GM12878 (cell line): ENCODE data around the gene C3AR1. TPM values are rescaled to one million over a fixed set of nuclear protein-coding genes. Genes with fewer than 3 reads are reported as not detected.
"Not testable (repeated sequence)": the region's sequence is repeated elsewhere in the genome, so short reads cannot be mapped to it uniquely, and the experiment has no call there.

Source experiments
- ATAC-seq: fragments of 200-7000 bp; cut with Tn5 transposase; 3 replicates; pipeline ENCODE4 v1.9.1; 2020; ENCODE audit warnings: mild to moderate bottlenecking, moderate library complexity
- BruUV-seq: library from RNA; stranded (reverse); fragments of 400-500 nt; replicated peaks from 2 replicates; lab custom pipeline; 2021; lab: Mats Ljungman, UMichigan
- CTCF ChIA-PET: fragments of 300-600 bp; sonication (Branson Sonifier 250); formaldehyde crosslinking; extraction: SDS; loops from one replicate; lab custom pipeline; 2021; ENCODE audit warnings: inconsistent platforms; lab: Yijun Ruan, JAX
- POLR2A ChIA-PET: fragments of 350-600 bp; formaldehyde crosslinking; extraction: SDS; loops from one replicate; lab custom pipeline; 2021; ENCODE audit warnings: inconsistent platforms; lab: Charles Lee
- RAD21 ChIA-PET: fragments of 300-600 bp; sonication (Branson Sonifier 250); formaldehyde crosslinking; loops from one replicate; lab custom pipeline; 2023; ENCODE audit warnings: antibody characterized with exemption; ENCODE audit not compliant: unreplicated experiment; lab: Charles Lee
- SMC1A ChIA-PET: fragments of 300-600 bp; sonication (Branson Sonifier 250); formaldehyde crosslinking; loops from one replicate; lab custom pipeline; 2023; ENCODE audit not compliant: unreplicated experiment, uncharacterized antibody; lab: Charles Lee
- DNase-seq: peaks from one replicate; pipeline ENCODE4 v3.0.0-alpha.2; 2011; ENCODE audit warnings: low read depth, low spot score
- FAIRE-seq: peaks from 3 replicates; lab custom pipeline; 2011; peaks lifted over from hg19 to GRCh38; lab: Jason Lieb, UNC
- H2AFZ ChIP-seq: 2 replicates; pipeline ENCODE4 v1.6.0; 2011; ENCODE audit warnings: low read depth, low read length, control low read depth; ENCODE audit not compliant: control insufficient read depth
- H3K27ac ChIP-seq: 2 replicates; pipeline ENCODE4 v1.5.1; 2011; ENCODE audit warnings: control low read depth; ENCODE audit not compliant: control insufficient read depth, insufficient read depth
- H3K27me3 ChIP-seq, 2 experiments: replicated peaks in 1 of 2; 2 replicates each; pipeline versions ENCODE4 v1.6.0 to v1.6.1; 2011; ENCODE audit warnings: low read length in 1 of 2; ENCODE audit not compliant: control insufficient read depth in 2 of 2, insufficient read depth in 2 of 2
- H3K36me3 ChIP-seq, 2 experiments: 2 replicates each; pipeline ENCODE4 v1.5.1; 2011; ENCODE audit warnings: low read length in 1 of 2; ENCODE audit not compliant: control insufficient read depth in 2 of 2, insufficient read depth in 2 of 2
- H3K4me1 ChIP-seq: 2 replicates; pipeline ENCODE4 v1.6.1; 2011; ENCODE audit warnings: mild to moderate bottlenecking, low read length, moderate library complexity, mixed read lengths; ENCODE audit not compliant: control insufficient read depth, insufficient read depth
- H3K4me2 ChIP-seq: 2 replicates; pipeline ENCODE4 v1.6.0; 2011; ENCODE audit warnings: control low read depth; ENCODE audit not compliant: control insufficient read depth, insufficient read depth
- H3K4me3 ChIP-seq: fragments of 200-600 bp; sonication (generic); 2 replicates; pipeline ENCODE4 v1.5.1; 2016
- H3K79me2 ChIP-seq: 2 replicates; pipeline ENCODE4 v1.6.0; 2011; ENCODE audit warnings: low read length; ENCODE audit not compliant: control insufficient read depth, insufficient read depth
- H3K9ac ChIP-seq: 2 replicates; pipeline ENCODE4 v1.8.0; 2011; ENCODE audit warnings: low read length, control low read depth, mixed read lengths; ENCODE audit not compliant: control insufficient read depth, insufficient read depth
- H3K9me3 ChIP-seq: replicated peaks from 3 replicates; pipeline ENCODE4 v1.5.1; 2011; ENCODE audit warnings: mild to moderate bottlenecking, low read length; ENCODE audit not compliant: control insufficient read depth, insufficient read depth
- H4K20me1 ChIP-seq: 2 replicates; pipeline ENCODE4 v1.6.0; 2011; ENCODE audit not compliant: control insufficient read depth, insufficient read depth
- BHLHE40 ChIP-seq, 2 experiments: fragments of 450-650 bp in 1 of 2; IDR thresholded peaks; 2 replicates each; pipeline ENCODE4 v1.6.1; 2011 to 2017; ENCODE audit warnings: low read depth in 2 of 2, borderline replicate concordance in 1 of 2, improper control_type of control experiment in 1 of 2, low read length in 1 of 2, mild to moderate bottlenecking in 1 of 2
- IKZF2 ChIP-seq, 2 experiments: fragments of 450-650 bp; IDR thresholded peaks; 2 replicates each; pipeline ENCODE4 v1.6.1; 2017; ENCODE audit warnings: mild to moderate bottlenecking in 2 of 2, moderate library complexity in 2 of 2
- MXI1 ChIP-seq: fragments of 150-350 bp; IDR thresholded peaks from 2 replicates; pipeline ENCODE4 v1.6.1; 2011; ENCODE audit warnings: low read depth, mild to moderate bottlenecking, inconsistent platforms, low read length, improper control_type of control experiment
- SIN3A ChIP-seq: IDR thresholded peaks from 2 replicates; pipeline ENCODE4 v1.6.1; 2012; ENCODE audit warnings: low read depth, low read length, improper control_type of control experiment
- WGBS: methylation state at CpG from one replicate; pipeline ENCODE4 v1.1.6; 2016; ENCODE audit warnings: low lambda C conversion rate; ENCODE audit not compliant: insufficient replicate concordance, insufficient coverage; ENCODE audit errors: missing lambda C conversion rate; 5-methylcytosine and 5-hydroxymethylcytosine counted together
- in situ Hi-C: fragments of 300-500 bp; cut with MboI; formaldehyde crosslinking; loops from 9 replicates; pipeline ENCODE4 v1.14.3; 2018; ENCODE audit warnings: mixed read lengths
- intact Hi-C: fragments of 100-400 bp; cut with micrococcal nuclease; formaldehyde crosslinking; loops from one replicate; pipeline ENCODE4 v1.14.2; 2022; ENCODE audit not compliant: unreplicated experiment
- polyA plus RNA-seq, 11 experiments: library from polyadenylated mRNA; depleted of rRNA in 4 of 11; unstranded in 6 of 11; stranded (reverse) in 5 of 11; fragments of >200 nt; fragmentation: Nextera tagmentation in 4 of 11; fragmentation: Illumina TruSeq in 1 of 11; extraction: Ambion mirVana in 4 of 11; extraction: Trizol in 1 of 11; gene quantifications; 1 replicate in 1 of 11; 2 replicates in 10 of 11; pipeline versions ENCODE4 v1.2.1 to v1.2.3, GENCODE V29; 2011 to 2016; ENCODE audit warnings: inconsistent platforms in 2 of 11, missing spikeins in 2 of 11, low read depth in 1 of 11
- total RNA-seq, 4 experiments: library from RNA; depleted of rRNA in 3 of 4; stranded (reverse); fragments of >200 nt in 3 of 4; fragmentation: Illumina TruSeq in 1 of 4; extraction: Trizol in 1 of 4; gene quantifications; 2 replicates each; pipeline versions ENCODE4 v1.2.1 to v1.2.3, GENCODE V29; 2013 to 2021

Gene C3AR1
- total and polyA plus RNA-seq, 10 of the 15 experiments (the other 5 are each of a cell fraction or from before 2014, with no cell fraction given) = 0.08 to 0.42 (median 0.10) TPM; not detected in 5

DNA sequence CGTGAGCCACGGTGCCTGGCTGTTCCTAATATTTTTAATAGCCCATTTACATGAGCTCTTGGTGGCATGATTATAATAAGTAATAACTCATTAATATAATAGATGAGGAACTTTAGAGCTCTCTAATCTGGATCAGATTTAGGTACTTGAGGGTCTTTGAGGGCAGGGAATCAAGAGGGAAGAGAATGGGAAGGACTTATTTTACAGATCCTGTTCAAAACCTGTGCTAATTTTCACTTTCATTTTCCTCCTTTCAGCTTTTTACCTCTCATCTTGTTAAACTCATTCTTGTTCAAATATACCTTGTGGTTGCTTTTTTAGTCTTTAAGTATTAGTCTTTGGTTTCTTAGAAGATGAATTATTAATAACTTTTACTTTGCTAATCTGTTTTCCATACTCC is 21.5 kb upstream of the C3AR1 start:
- DNase-seq (no peak), FAIRE-seq (peak; percentile 86), ATAC-seq (peak; percentile 21; the same call in 1 of the 3 replicates)
- ChIA-PET CTCF (interaction anchor here (1.4 to 2.7 kb wide), 4 partner anchors 8 to 144 kb away, joined by 4 to 10 read pairs (median 7); no protein-coding TSS in a partner anchor), RAD21 (interaction anchor here (0.6 to 2.3 kb wide), 5 partner anchors 9 to 60 kb away, joined by 3 to 7 read pairs (median 3); no protein-coding TSS in a partner anchor), SMC1A (interaction anchor here (0.9 to 2.1 kb wide), 6 partner anchors 10 to 154 kb away, joined by 3 to 8 read pairs (median 4); no protein-coding TSS in a partner anchor), POLR2A (interaction anchor here (0.8 to 2.7 kb wide), 5 partner anchors 9 to 117 kb away, joined by 3 to 13 read pairs (median 5); partner anchors contain the start of gene FOXJ2)
- Histone ChIP-seq H3K27me3 (no peaks in the 10 kb centered on the region), H3K4me3 (peak overlapping the region; percentile 20; the same call in 1 of the 2 replicates), H4K20me1 (no peaks in the 10 kb centered on the region), H3K9me3 (no peaks in the 10 kb centered on the region), H3K9ac (no peak overlapping the region), H3K27ac (peak overlapping the region; percentile 70), H3K4me1 (peaks cover 19% of the 10 kb centered on the region), H3K36me3 (peaks cover 8 to 18% of the 10 kb centered on the region in 2 experiments), H3K4me2 (peak overlapping the region; percentile 94), H3K79me2 (peaks cover 65% of the 10 kb centered on the region), H2AFZ (no peak overlapping the region)
- in situ Hi-C loops (no loop called here), intact Hi-C loops (loop anchor here (10.0 kb wide), 1 partner anchor 153 kb away; the partner anchor contains the start of gene SLC2A3)
- 87% methylated on average over 2 of the region's 2 CpGs for WGBS
- TF ChIP-seq MXI1 (peak; percentile 62; the same call in 1 of the 2 replicates), IKZF2 (IDR thresholded peaks at IDR 0.05) (peak; percentile 15 to 16; a peak in 1 of 4 replicates), SIN3A (no peak)
- BruUV-seq = no TSS peak

DNA sequence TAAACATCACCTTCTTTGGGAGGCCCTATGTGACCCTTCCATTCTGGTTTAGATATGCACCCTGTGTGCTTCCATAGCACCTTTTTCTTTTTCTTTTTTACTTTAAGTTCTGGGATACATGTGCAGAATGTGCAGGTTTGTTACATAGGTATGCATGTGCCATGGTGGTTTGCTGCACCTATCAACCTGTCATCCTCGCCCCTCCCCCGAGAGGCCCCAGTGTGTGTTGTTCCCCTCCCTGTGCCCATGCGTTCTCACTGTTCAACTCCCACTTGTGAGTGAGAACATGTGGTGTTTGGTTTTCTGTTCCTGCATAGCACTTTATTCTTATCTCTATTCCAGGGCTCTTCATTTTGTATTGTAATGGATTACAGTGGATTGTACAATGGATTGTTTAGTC is 18.2 kb upstream of the C3AR1 start:
- POLR2A ChIA-PET = interaction anchor here (0.6 kb wide), 2 partner anchors 40 to 1205 kb away, joined by 3 to 4 read pairs; no protein-coding TSS in a partner anchor
- H3K36me3 ChIP-seq, H3K9me3 ChIP-seq, BruUV-seq, DNase-seq, H3K9ac ChIP-seq, H4K20me1 ChIP-seq, RAD21 ChIA-PET, H2AFZ ChIP-seq, in situ Hi-C loops, H3K27me3 ChIP-seq, FAIRE-seq: not testable (repeated sequence)
- Histone ChIP-seq H3K27ac (peak overlapping the region; percentile 35; the same call in 1 of the 2 replicates), H3K4me2 (peak overlapping the region; percentile 73), H3K4me1 (peaks cover 19% of the 10 kb centered on the region), H3K4me3 (peak overlapping the region; percentile 93; the same call in 1 of the 2 replicates), H3K79me2 (peaks cover 78% of the 10 kb centered on the region)
- ATAC-seq = peak; percentile 8
- CTCF ChIA-PET = interaction anchor here (0.7 to 1.5 kb wide), 2 partner anchors 25 to 52 kb away, joined by 3 to 4 read pairs; no protein-coding TSS in a partner anchor
- peak in 1 of 2 experiments; percentile 60; a peak in 1 of 4 replicates for TF ChIP-seq BHLHE40 (IDR thresholded peaks at IDR 0.05; ENCODE audit: borderline replicate concordance in 1 of 2, low read depth in 2 of 2, low read length in 1 of 2)
- TF ChIP-seq IKZF2 (IDR thresholded peaks at IDR 0.05) = 0 out of 4 replicates have a peak, but pooled peaks of 1 of the 2 experiments have one; percentile 13
- 72% methylated on average over 3 of the region's 3 CpGs for WGBS
- SMC1A ChIA-PET = interaction anchor here (0.7 to 1.0 kb wide), 2 partner anchors 9 to 142 kb away, joined by 3 read pairs; no protein-coding TSS in a partner anchor
- intact Hi-C loops = loop anchor here (5.0 to 10.0 kb wide), 2 partner anchors 47 to 150 kb away; partner anchors contain the start of gene SLC2A3
